Panc1 (cell line): Measurements from ENCODE around the gene ZP4.

Source experiments
- CTCF ChIP-seq: fragments of 450-650 bp; IDR thresholded peaks from 2 replicates; pipeline ENCODE4 v1.5.1; 2017; ENCODE audit warnings: mild to moderate bottlenecking
- POLR2AphosphoS5 ChIP-seq: IDR thresholded peaks from 2 replicates; pipeline ENCODE4 v1.6.1; 2012; ENCODE audit warnings: mild to moderate bottlenecking, low read depth, low read length, moderate library complexity

- TF ChIP-seq CTCF (peak; percentile 70), POLR2AphosphoS5 (no peak)
Measured at GRCh38 chr1:237851210-237851845, 39.4 kb downstream of the ZP4 start.
